ENCODE results near the gene GRID2IP.
A peak's percentile ranks its signal among the peaks of the same experiment; 100 is the strongest.

The GRID2IP gene

GRCh38 chr7:6563936-6564770 lies 12.9 kb upstream of the GRID2IP start:
- DNase-seq, result peak in 12 of 56 donors; percentile 3 to 42 (median 16)

- no peak for DNase-seq
These were observed 10.8 kb upstream of the GRID2IP start for GRCh38 chr7:6562106-6562505.

GRCh38 chr7:6559896-6560295 lies 8.6 kb upstream of the GRID2IP start:
- no peak for DNase-seq

- DNase-seq, result peak in 6 of 56 donors; percentile 8 to 24 (median 12)
These were observed 7.6 kb upstream of the GRID2IP start for GRCh38 chr7:6558837-6559236.

GRCh38 chr7:6556196-6556595 lies 4.9 kb upstream of the GRID2IP start:
- no peak for DNase-seq

- no peak for DNase-seq
These were observed 3.6 kb upstream of the GRID2IP start for GRCh38 chr7:6554848-6555247.

GRCh38 chr7:6553448-6554044 lies 2.3 kb upstream of the GRID2IP start:
- DNase-seq, result no peak

GRCh38 chr7:6547400-6547799 lies 3.9 kb downstream of the GRID2IP start:
- no peak for DNase-seq

- DNase-seq, result no peak
These were observed 4.6 kb downstream of the GRID2IP start for GRCh38 chr7:6546498-6547251.

- DNase-seq, result peak in 11 of 56 donors; percentile 5 to 60 (median 21)
These were observed 5.7 kb downstream of the GRID2IP start for GRCh38 chr7:6545398-6546126.

- no peak for DNase-seq
These were observed 8.9 kb downstream of the GRID2IP start for GRCh38 chr7:6542368-6542767.

- DNase-seq, result peak in 15 of 56 donors; percentile 1 to 42 (median 18)
These were observed 14.7 kb downstream of the GRID2IP start for GRCh38 chr7:6536262-6537260.

GRCh38 chr7:6533893-6534495 lies 17.3 kb downstream of the GRID2IP start:
- DNase-seq, result no peak

- peak in 1 of 56 donors; percentile 3 for DNase-seq
These were observed 18.7 kb downstream of the GRID2IP start for GRCh38 chr7:6532516-6532915.

- no peak for DNase-seq
These were observed 19.6 kb downstream of the GRID2IP start for GRCh38 chr7:6531492-6532279.

GRCh38 chr7:6530626-6531491 lies 20.4 kb downstream of the GRID2IP start:
- DNase-seq, result peak in 2 of 56 donors; percentile 3 to 37

GRCh38 chr7:6529643-6530042 lies 21.6 kb downstream of the GRID2IP start:
- no peak for DNase-seq

Data from nucleus accumbens (tissue), 56 donors.